Measurements from ENCODE around the gene DLGAP5.

DNA sequence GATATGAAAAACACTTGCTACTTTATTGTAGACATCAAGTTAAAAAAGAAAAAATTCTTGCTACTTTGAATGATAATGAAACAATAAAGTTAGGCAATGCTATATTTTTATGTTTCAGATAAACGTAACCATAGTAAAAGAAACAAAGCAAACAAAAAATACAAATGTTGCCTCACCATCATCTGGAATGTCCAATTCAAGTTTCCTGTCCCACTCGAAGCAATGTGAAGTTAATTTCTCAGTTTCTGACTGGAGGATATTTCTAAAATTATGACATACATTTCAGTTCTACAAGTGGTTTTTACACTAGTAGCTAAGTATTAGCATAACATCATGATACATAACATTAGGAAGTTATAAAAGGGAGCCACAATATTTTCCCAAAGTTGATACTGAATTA is 20.9 kb downstream of the DLGAP5 start:
- TF ChIP-seq, protein P1, sequence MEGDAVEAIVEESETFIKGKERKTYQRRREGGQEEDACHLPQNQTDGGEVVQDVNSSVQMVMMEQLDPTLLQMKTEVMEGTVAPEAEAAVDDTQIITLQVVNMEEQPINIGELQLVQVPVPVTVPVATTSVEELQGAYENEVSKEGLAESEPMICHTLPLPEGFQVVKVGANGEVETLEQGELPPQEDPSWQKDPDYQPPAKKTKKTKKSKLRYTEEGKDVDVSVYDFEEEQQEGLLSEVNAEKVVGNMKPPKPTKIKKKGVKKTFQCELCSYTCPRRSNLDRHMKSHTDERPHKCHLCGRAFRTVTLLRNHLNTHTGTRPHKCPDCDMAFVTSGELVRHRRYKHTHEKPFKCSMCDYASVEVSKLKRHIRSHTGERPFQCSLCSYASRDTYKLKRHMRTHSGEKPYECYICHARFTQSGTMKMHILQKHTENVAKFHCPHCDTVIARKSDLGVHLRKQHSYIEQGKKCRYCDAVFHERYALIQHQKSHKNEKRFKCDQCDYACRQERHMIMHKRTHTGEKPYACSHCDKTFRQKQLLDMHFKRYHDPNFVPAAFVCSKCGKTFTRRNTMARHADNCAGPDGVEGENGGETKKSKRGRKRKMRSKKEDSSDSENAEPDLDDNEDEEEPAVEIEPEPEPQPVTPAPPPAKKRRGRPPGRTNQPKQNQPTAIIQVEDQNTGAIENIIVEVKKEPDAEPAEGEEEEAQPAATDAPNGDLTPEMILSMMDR (IDR thresholded peaks at IDR 0.05) = no peak
- TF ChIP-seq POLR2A (IDR thresholded peaks at IDR 0.05) = no peak

Data from esophagus squamous epithelium (tissue), 4 donors.